NCI-H187 treated with DMSO at 0.1 percent for 48 hours (cell line): Measurements from ENCODE around the gene ARX.

Source experiments
- DNase-seq: peaks from one replicate; lab custom pipeline; 2025; lab: John Stamatoyannopoulos, UW

The ARX gene

DNA sequence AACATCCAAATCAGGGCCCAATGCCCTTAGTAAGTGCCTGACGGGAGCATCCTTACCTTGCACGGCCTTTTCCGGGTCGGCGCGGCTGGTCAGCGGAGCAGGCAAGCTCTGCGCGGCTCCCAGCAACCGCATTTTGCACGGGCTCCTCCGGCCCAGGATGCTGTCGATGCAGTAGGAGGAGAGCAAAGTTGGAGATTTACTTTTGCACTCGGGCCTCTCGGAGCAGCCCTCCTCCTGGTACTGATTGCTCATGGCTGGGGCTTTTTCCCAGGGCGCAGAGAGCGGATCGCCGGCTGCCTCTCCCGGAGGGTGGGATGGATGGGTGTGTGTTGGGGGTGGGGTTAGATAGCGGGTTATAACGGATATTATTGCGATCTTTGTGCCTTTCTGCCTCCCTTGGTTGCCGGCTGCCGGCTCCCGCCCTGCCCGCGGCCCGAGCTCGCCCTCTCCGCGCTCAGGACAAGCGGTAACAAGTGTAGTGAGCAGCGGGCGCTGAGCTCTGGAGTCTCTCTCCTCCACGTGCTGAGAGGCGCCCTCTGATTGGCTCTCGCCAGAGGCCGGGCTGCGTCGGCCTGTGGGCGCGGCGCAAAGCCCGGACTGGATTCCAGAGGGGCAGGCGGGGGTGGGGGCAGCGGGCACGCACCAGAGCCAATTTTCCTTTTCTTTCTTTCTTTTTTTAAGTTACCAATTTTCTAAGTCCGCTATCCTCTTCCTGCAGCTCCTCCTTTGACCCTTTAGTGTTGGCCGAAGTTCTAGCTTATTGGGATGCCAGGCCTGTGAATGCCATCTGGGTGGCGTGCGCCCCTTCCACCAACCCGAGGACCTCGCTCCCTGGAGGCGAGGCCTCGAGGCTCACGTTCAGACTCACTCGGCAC is at the start of gene ARX:
Gene ARX (minus strand): TSS at position 480 of the 875 bp plus-strand sequence. CDS start 228 bp downstream, at position 252.
- DNase-seq, result no peak

DNA sequence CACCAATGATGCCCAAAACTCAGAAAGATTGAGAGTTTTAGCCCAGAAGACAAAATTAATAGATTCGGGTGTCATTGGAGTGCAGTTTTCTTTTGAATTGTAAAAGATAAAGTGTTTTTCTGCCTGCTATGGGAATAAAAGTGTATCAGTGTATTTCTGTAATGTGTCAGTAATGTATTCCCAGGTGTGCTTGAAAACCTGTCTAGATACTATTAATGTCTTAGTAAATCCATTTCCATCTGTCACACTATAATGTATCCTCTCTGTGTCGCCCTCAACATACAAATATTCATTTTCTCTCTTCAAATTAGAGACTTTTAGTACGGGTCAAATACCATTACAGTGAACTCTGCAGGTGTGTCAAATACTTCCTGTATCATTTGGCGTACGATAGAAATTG is 43.5 kb upstream of the ARX start:
- DNase-seq, result no peak

DNA sequence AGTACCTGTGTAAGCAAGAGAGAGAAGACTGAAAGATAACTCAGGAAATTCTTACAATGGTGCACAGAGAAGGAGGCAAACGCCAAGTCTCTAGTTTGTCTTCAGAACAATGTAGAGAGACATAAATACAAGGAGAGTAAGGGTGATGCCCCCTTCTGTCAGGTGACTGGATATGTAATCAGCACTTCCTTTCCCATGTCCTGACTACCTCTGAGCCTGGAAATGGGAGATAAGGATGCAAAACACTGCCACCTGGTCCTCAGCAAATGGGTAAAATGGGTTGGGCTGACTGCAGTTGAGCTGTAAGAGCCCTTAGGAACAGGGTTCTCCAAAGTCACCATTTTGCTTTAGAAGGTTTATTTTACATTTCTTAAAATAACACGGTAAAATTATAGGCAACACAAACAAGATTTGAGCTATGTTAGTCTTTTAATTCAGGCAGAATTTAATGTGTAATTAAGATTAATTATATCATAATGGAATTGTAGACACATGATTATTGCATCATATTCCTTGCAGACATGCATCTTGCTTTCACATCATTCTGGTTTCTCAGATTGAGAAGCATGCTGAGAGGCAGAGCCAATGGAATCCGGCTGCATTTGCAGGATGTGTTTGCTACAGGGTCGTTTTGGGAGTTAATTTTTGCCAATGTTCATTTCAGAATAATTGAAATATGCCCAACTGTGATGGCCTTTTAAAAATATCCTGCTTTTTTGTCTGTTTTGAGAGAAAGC is 37.2 kb upstream of the ARX start:
- no peak for DNase-seq

DNA sequence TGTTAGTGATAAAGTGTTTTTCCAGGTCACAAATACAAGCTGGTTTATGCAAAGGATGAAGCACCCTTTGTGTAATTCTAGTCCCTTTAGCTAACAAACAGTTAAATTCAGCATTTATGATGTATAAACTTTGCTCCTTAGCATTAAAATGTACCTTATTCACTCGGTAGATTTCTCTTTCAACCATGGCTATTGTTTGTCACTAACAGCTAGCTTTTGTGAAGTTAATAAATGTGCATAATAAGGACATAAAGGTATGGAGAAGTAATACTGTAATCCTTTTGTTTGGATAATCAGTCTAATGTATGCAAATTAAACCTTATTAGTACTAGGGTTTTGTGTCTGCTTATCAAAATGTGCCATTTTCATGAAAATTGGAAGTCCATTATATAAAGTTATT is 34.2 kb upstream of the ARX start:
- no peak for DNase-seq

DNA sequence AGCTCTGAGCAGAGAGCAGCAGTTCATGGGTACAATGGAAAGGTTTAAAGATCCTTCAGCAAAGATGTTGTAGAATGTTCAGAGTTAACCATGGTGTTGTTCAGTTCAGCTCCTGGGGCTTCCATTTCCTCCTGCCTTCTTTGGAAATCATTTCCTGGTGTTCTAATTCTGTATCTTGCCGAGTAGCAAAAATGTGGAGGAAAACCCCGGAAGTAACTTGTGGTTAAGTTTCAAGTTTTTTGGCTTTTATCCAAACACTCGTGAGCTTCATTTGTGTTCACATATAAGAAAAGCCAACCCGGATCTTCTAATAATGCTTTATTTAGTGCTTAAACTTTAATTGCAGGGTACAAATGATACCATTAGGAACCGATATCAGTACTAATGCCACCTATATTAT is 33.6 kb upstream of the ARX start:
- no peak for DNase-seq

DNA sequence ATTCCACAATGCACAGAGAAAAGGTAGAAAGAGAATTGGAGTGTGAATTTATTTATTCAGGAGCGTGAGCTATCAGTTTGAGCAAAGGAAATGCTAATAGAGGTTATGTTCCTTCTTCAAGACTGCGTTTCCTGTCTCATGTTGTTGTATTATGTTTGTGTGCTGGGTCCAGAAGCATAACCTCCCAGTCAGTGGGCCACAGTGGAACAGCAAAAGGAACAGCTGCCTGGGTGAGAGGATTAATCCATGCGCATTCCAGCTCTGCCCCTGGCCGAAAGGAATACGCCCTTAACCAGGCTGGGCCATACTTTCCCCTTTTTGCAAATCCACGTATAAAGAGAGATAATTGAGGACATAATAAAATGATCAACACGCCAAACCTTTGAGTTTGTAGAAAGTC is 32.4 kb upstream of the ARX start:
- DNase-seq, result no peak

DNA sequence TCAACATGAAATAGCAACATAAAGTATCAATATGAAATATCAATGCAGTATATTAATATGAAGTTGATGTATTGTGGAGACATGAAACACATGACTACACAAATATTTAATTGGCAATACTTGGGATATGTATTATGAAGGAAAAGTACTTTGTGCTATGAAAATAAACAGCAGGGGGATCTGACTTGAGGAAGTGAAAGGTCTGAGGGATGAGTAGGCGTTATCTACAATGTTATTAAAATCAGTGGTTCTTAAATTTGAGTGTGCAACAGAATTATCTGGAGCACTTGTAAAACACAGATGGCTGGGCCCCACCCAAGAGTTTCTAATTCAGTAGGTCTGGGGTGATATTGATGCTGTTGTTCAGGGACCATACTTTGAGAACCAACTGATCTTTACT is 27.4 kb upstream of the ARX start:
- no peak for DNase-seq

DNA sequence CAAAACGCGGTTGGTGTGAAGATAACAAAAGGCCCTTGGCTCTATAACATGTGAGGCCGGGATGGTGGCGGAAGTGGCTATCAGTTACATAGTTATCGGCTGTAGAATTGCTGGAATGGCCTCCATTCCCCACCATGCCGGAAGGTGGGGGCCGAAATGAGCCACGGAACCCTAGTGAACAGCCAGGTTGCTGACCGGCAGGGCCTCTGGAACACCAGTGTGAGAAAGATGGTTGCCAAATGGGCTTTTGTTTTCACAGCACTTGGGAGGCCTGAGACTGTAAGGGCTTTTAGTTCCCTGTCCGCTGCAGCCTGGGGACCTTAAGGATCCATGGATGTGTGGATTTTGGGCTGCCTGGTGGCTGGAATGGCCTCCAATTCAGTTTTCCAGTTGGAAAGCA is 23.3 kb upstream of the ARX start:
- DNase-seq, result no peak

DNA sequence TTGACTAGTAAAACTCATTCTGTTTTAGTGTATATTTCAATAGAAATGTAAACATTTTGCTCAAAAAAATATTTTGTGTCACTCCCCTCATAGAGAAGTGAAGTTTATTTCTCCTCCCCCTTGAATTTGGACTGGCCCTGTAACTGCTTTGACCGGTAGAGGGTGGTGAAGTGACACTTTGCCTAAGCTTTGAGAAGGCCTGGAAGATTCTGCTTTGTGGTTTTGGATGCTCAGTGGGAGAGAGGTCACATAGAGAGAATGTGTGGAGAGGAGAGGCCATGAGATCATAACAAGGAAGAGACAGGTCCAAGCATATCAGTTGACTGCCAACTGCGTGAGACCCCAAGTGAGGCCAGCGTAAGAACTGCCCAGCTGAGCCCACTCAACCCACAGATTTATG is 19.1 kb upstream of the ARX start:
- no peak for DNase-seq

DNA sequence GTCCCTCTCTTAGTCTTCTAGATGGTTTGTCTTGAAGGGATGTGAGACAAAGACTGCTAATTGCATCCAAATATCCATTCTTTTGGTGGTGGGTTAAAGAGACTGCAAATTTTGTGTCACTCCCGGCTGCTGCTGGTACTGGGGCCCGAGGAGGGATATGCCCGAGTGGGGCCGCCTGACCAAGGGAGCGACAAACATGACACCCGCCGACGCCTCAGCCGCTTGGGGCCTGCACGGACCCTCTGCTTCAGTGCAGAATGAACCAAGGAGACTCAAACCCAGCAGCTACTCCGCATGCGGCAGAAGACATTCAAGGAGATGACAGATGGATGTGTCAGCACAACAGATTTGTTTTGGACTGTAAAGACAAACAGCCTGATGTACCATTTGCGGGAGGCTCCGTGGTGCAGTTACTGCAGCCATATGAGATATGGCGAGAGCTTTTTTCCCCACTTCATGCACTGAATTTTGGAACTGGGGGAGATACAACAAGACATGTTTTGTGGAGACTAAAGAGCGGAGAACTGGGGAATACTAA is 13.6 kb upstream of the ARX start:
- no peak for DNase-seq

DNA sequence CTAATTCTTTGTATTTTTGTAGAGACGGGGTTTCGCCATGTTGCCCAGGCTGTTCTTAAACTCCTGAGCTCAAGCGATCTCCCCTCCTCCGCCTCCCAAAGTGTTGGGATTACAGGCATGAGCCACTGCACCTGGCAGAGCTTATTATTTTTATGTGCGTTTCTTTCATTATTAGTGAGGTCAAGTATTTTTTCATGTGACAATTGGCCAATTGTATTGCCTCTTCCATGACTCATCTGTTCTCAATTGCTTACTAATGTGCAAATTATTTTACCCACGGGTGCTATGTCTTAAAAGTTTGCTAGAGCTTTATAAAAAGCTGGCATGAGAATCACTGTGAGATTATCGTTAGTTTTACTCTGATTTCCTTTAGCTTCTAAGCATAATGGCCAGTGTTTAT is 13.0 kb upstream of the ARX start:
- no peak for DNase-seq

DNA sequence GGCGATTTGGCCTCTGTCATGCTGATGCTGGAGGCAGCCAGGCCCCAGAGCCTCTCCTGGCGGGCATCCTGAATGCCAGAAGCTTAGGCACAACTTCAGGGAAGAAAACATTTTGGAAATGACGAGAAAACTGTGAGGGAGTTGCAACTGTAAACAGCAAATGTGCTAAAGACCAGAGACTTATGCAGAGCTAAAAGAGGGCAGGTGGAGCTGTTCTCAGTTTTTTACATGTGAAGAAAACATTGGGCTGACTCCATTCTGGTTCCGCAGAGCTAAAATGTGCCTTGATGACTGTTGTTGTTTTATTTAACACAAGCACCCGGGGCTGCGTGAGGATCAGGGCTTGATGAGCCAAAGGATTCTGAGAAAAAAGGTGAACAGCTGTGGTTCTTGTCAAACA is 10.8 kb upstream of the ARX start:
- DNase-seq, result no peak

DNA sequence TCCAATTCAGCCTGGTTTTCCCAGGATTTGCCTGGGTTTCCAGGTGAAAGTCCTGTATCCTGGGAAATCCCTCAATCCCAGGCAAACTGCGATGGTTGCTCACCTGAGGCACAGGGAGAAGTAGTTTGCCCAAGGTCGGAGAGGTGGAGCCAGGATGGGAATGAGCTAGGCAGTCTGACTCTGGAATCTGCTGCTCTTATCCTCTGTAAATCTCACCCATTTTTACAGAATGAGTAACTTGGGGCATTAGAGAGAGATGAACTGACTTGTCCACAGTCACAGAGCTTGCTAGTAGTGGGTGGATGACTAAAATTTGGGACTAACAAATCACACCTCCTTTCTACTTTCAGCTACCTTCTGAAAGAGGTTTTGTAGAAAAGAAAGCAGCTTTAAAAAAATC is 9.8 kb upstream of the ARX start:
- DNase-seq, result no peak

DNA sequence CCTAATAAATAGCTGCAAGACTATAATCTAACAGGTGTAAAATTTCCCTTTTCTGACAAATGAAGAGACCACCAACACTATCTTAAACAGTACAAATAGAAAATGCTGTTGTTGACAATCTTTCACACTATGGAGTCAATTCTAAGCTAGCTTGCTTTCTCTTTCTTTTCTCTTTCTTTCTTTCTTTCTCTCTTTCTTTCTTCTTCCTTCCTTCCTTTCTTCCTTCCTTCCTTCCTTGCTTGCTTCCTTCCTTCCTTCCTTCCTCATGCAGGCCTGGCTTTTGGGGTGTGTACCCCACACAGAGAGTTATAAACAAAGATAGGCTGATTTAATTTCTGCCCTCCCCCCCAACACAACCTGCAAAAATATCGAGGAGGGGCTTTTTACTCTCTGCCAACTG is 8.1 kb upstream of the ARX start:
- DNase-seq, result no peak

DNA sequence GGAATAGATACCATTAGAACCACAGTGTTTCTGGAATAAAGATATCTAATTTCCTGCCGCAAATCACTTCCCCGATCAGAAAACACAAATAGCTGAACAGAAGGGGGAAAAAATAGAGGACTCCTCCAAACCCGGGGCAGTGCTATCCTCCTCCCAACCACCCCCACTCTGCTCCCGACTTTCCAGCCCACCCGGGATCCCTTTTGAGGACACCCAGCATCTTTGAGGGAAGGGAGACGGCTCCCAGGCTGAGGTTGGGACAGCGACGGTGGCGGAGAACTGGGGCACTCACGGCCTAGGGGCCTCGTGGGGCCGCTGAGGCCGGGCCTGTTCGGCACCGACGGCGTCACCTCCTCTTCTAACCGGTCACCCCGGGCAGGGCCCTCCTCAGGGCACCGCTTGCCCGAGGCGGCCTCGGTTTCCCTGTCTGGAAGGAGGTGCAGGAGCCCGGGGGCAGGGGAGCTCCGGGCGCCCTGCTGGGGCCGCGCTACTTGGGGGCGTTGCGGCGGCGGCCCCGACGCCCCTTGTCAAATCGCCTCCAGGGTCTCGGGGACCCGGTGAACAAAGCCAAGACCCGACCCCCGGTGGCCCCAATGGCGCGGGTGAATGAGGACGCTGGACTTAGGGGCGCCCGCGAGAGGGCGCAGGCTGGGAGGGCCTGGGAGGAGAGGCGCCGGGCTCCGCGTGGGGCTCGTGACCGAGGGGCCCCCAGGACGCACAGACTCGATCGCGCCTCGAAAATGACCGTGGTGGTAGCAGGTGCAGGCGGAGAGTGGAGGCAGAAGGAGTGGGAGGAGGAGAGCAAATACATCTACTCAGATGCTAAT is 6.9 kb upstream of the ARX start:
- no peak for DNase-seq

DNA sequence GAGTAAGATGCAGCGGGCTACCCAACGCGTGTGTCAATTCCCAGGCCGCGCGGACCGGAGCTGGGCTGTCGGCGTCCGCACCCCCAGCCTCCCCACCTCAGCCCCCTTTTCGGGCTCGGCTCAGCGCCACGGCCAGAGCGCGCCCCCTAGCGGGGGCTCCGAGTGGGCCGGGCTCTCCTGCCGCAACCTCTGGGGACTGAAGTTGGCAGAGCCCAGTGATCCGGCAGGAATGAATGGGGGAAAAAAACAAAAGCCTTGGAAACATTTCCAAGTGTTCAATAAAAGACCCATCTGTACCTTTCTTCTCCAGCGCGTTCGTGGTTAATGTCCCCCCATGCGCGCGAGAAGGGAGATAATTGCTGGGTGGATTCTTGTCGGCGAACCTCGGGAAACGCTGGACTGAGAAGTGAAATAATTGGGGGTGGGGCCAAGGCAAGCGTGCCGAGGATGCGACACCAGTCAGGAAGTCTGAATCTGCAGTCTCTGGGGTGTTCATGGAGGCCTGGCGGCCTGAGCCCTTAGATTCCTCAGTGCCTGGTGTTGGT is 5.2 kb upstream of the ARX start:
- DNase-seq, result no peak

DNA sequence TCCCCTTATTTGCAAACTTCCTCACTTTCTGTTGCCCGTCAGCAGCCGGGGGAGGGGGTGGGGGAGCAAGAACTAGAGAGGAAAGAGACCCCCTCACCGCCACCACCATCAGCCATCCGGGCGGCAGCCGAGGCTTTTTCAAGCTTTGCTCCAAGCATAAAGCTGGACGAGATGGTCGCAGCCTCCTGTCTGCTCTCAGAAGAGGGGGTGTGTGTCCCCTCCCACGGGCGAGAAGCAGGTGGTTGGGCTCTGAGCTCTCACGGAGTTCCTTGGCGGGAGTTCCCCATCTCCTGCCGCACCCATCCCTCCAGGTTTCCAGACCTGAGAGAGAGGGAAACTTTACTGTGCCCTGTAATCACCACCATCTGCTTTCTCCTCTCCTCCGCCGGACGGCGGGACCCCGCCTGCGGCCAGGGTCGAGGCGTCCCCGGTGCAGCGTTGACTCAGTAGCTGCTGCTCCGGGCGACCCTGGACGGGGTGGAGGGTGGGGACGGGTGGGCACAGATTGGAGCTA is 4.7 kb upstream of the ARX start:
- DNase-seq, result no peak

DNA sequence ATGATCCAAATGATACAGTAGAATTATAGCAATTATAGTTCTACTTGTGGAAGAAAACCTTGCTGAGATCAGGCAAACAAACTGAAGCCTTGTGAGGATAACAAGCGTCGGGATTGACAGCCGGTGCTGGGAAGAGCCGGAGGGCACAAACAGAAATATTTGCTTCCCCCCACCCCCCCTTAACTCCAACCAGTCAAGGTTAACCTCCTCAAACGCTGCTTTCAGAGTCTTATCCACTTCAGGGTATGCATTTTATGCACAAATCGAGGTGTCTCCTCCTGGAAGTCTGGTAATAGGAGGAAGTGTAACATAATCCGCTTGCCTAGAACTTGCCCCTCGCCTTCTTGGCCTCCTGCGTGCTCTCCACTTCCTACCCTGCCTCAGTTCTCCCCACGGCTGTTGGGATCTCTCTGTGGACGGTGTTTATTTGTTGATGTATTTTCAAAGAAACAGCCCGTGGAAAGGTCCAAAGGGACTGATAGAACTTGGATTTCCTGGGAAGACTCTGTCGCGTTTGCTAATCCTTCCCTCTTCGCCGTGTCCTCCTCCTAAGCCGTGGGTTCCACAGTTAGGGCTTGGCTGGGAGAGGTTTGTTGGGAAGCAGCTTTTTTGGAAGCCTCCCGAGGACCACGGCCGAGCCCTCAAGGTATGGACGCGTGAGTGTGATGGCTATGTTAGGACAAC is 4.1 kb upstream of the ARX start:
- no peak for DNase-seq

DNA sequence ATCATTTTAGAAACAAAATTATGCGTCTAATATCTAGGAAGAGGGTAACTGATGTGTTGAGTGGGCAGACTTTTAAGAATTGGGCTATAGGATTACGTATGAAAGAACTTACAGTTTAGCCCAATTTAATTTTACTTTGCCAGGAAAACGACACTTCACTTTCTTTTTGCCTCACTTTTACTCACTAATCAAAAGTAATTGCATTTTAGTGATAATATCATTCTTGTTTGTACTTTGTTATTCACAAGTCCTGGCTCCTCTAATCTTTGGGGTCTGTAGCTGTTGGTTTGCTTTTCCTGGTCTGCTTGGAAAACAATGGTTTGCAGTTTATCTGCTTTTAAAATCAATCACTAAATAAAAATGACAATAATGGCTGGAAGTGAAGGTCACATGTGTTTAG is 2.9 kb upstream of the ARX start:
- DNase-seq, result no peak

DNA sequence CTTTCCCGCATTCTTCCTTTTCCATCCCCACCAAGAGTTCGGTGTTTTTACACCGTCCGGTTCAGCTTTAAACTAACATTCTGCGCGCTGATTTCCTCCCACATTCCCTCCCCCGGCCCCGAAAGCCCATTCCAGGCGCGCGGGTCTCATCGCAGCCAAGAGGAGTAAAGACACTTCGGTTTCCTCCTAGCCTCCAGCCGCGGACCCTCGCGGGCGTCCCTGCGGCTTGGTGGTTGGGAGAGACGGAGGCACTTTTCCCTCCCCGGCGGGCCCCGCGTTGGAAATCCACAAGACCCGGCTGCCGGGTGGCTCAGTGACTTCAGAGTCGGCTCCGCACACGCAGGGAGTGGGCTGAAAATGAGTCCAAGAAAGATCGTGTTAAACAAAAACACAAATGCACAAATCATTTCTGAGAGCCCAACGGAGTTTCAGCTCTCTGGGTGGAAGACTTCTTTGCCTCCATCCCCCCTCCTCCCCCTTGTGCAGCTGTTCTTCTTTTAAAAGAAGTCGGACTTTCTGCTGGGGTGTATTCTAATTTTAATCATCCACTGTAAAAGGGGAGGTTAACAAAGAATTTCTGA is 2.0 kb upstream of the ARX start:
- no peak for DNase-seq
